SK-N-SH (cell line): Measurements from ENCODE around the gene AMMECR1L. TPM values are rescaled to one million over a fixed set of nuclear protein-coding genes. Genes with fewer than 3 reads are reported as not detected.

Experiments
- CTCF ChIA-PET: fragments of 300-600, 350-600 bp; formaldehyde crosslinking; extraction: SDS; loops from one replicate; lab custom pipeline; 2021; lab: Yijun Ruan, JAX
- POLR2A ChIA-PET: fragments of 350-600 bp; sonication (Branson Sonifier 250); formaldehyde crosslinking; extraction: SDS; loops from one replicate; lab custom pipeline; 2020; ENCODE audit warnings: antibody characterized with exemption, inconsistent platforms; lab: Yijun Ruan, JAX
- DNase-seq: peaks from one replicate; pipeline ENCODE4 v3.0.0; 2012
- H2AFZ ChIP-seq: fragments of 200-600 bp; sonication (generic); 2 replicates; pipeline ENCODE4 v1.8.1; 2016; ENCODE audit warnings: antibody characterized with exemption, mild to moderate bottlenecking, low read depth
- H3F3A ChIP-seq: fragments of 200-600 bp; sonication (generic); replicated peaks from 2 replicates; pipeline ENCODE3; 2016; ENCODE audit warnings: antibody characterized with exemption, mild to moderate bottlenecking; ENCODE audit not compliant: insufficient read depth
- H3K27ac ChIP-seq, 2 experiments: fragments of 200-500 bp in 1 of 2; fragments of 200-600 bp in 1 of 2; sonication (Bioruptor generic) in 1 of 2; sonication (generic), shearing (Covaris generic) in 1 of 2; 2 replicates each; pipeline versions ENCODE4 v1.5.1 to v1.6.1; 2014 to 2016; ENCODE audit warnings: low read depth in 2 of 2, inconsistent platforms in 1 of 2, low read length in 1 of 2, mild to moderate bottlenecking in 1 of 2, mixed read lengths in 1 of 2
- H3K27me3 ChIP-seq: fragments of 200-600 bp; sonication (generic), shearing (Covaris generic); 2 replicates; pipeline ENCODE4 v1.6.1; 2016; ENCODE audit warnings: mixed run types; ENCODE audit not compliant: insufficient read depth
- H3K36me3 ChIP-seq, 2 experiments: fragments of 200-500 bp in 1 of 2; fragments of 200-600 bp in 1 of 2; sonication (Bioruptor generic) in 1 of 2; sonication (generic) in 1 of 2; replicated peaks in 1 of 2; 2 replicates each; pipeline versions ENCODE3 to v1.5.1; 2014 to 2016; ENCODE audit warnings: low read length in 1 of 2, mild to moderate bottlenecking in 1 of 2; ENCODE audit not compliant: insufficient read depth in 2 of 2, control insufficient read depth in 1 of 2
- H3K4me1 ChIP-seq, 2 experiments: fragments of 200-500 bp in 1 of 2; fragments of 200-600 bp in 1 of 2; sonication (Bioruptor generic) in 1 of 2; sonication (generic), shearing (Covaris generic) in 1 of 2; 2 replicates each; pipeline versions ENCODE4 v1.5.1 to v1.6.1; 2014 to 2016; ENCODE audit warnings: low read depth in 1 of 2, low read length in 1 of 2, mixed run types in 1 of 2; ENCODE audit not compliant: insufficient read depth in 2 of 2, control insufficient read depth in 1 of 2
- H3K4me2 ChIP-seq: fragments of 200-600 bp; sonication (generic), shearing (Covaris generic); 2 replicates; pipeline ENCODE4 v1.6.1; 2017; ENCODE audit warnings: mixed run types
- H3K4me3 ChIP-seq, 2 experiments: fragments of 200-500 bp in 1 of 2; fragments of 200-600 bp in 1 of 2; sonication (Bioruptor generic) in 1 of 2; sonication (generic), shearing (Covaris generic) in 1 of 2; 2 replicates each; pipeline versions ENCODE4 v1.5.1 to v1.8.1; 2014 to 2016; ENCODE audit warnings: low read depth in 2 of 2, inconsistent platforms in 1 of 2, low read length in 1 of 2, mild to moderate bottlenecking in 1 of 2, mixed read lengths in 1 of 2, moderate library complexity in 1 of 2
- H3K79me2 ChIP-seq: fragments of 200-600 bp; sonication (generic); 2 replicates; pipeline ENCODE4 v1.8.1; 2017; ENCODE audit warnings: mild to moderate bottlenecking; ENCODE audit not compliant: insufficient read depth
- H3K9ac ChIP-seq: fragments of 200-600 bp; sonication (generic); 2 replicates; pipeline ENCODE4 v1.6.1; 2017; ENCODE audit warnings: mixed run types
- H3K9me2 ChIP-seq: fragments of 200-600 bp; sonication (generic); 2 replicates; pipeline ENCODE4 v1.6.1; 2017; ENCODE audit warnings: mixed run types
- H3K9me3 ChIP-seq: fragments of 200-600 bp; sonication (generic); 2 replicates; pipeline ENCODE4 v1.6.1; 2017; ENCODE audit warnings: mixed run types, mild to moderate bottlenecking, moderate library complexity
- H4K20me1 ChIP-seq: fragments of 200-600 bp; sonication (generic); 2 replicates; pipeline ENCODE4 v1.6.1; 2017; ENCODE audit warnings: mild to moderate bottlenecking, mixed run types; ENCODE audit not compliant: insufficient read depth
- ELF1 ChIP-seq: IDR thresholded peaks from 2 replicates; pipeline ENCODE4 v1.4.0; 2012
- FOSL2 ChIP-seq: IDR thresholded peaks from 2 replicates; pipeline ENCODE4 v1.4.0; 2012; ENCODE audit warnings: low read depth, mild to moderate bottlenecking, moderate library complexity, borderline replicate concordance
- MEF2A ChIP-seq: IDR thresholded peaks from 2 replicates; pipeline ENCODE4 v1.4.0; 2012; ENCODE audit warnings: low read depth, borderline replicate concordance
- NFIC ChIP-seq: IDR thresholded peaks from 2 replicates; pipeline ENCODE4 v1.4.0; 2012; ENCODE audit warnings: borderline replicate concordance
- RAD21 ChIP-seq: IDR thresholded peaks from 2 replicates; pipeline ENCODE4 v1.6.1; 2012; ENCODE audit warnings: mild to moderate bottlenecking, low read length
- RFX5 ChIP-seq: IDR thresholded peaks from 2 replicates; pipeline ENCODE4 v1.6.1; 2012; ENCODE audit warnings: mild to moderate bottlenecking, improper control_type of control experiment, low read length
- RXRA ChIP-seq: IDR thresholded peaks from 2 replicates; pipeline ENCODE4 v1.4.0; 2012; ENCODE audit warnings: low read depth, mild to moderate bottlenecking, borderline replicate concordance
- TAF1 ChIP-seq: IDR thresholded peaks from 2 replicates; pipeline ENCODE4 v1.6.1; 2012; ENCODE audit warnings: low read depth, mild to moderate bottlenecking, low read length, moderate library complexity, borderline replicate concordance
- WGBS: methylation state at CpG from one replicate; pipeline ENCODE4 v1.1.6; 2017; ENCODE audit warnings: low lambda C conversion rate; 5-methylcytosine and 5-hydroxymethylcytosine counted together
- polyA plus RNA-seq, 3 experiments: library from polyadenylated mRNA; depleted of rRNA; stranded (reverse); fragments of >200 nt; gene quantifications; 2 replicates each; pipeline ENCODE4 v1.2.3, GENCODE V29; 2012
- TF ChIP-seq, protein P1 (sequence below): IDR thresholded peaks from 2 replicates; pipeline ENCODE4 v1.4.0; 2012; ENCODE audit warnings: low read depth, borderline replicate concordance
- TF ChIP-seq, protein P2 (sequence below): IDR thresholded peaks from 2 replicates; pipeline ENCODE4 v1.6.1; 2012; ENCODE audit warnings: mild to moderate bottlenecking, low read depth, low read length, moderate library complexity
- TF ChIP-seq, protein P3 (sequence below): IDR thresholded peaks from 2 replicates; pipeline ENCODE4; 2012

AMMECR1L gene
- polyA plus RNA-seq, 1 of the 3 experiments (the other 2 are of a cell fraction) = 11.0 TPM

DNA sequence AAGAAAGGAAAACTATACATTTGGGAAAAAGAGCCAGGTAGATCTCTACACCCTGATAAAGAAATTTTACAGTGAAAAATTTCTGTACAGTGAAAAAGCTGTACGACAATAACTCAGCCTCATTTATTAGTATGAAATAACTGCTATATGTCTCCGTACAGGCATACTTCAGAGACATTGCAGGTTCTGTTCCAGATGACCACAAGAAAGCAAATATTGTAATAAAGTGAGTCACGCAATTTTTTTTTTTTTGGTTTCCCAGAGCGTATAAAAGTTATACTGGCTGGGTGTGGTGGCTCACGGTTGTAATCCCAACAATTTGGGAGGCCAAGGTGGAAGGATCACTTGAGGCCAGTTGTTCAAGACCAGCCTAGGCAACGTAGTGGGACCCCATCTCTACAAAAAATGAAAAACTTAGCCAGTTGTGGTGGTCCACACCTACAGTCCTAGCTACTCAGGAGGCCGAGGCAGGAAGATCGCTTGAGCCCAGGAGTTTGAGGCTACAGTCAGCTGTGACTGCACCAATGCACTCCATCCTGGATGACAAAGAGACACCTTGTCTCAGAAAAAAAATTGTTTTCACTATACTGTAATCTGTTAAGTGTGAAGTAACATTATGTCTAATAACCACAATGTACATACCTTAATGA lies 28.2 kb upstream of the AMMECR1L start:
- no peak for TF ChIP-seq NFIC
- TF ChIP-seq, protein P1, sequence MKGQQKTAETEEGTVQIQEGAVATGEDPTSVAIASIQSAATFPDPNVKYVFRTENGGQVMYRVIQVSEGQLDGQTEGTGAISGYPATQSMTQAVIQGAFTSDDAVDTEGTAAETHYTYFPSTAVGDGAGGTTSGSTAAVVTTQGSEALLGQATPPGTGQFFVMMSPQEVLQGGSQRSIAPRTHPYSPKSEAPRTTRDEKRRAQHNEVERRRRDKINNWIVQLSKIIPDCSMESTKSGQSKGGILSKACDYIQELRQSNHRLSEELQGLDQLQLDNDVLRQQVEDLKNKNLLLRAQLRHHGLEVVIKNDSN = no peak
- no peaks in the 10 kb centered on the region for H3K4me1 ChIP-seq
- no peak overlapping the region for H3K9ac ChIP-seq
- no peaks in the 10 kb centered on the region for H3K79me2 ChIP-seq
- no peak overlapping the region for H3K27ac ChIP-seq
- WGBS = 84% methylated on average over 8 of the region's 8 CpGs
- POLR2A ChIA-PET = no interaction called here
- no peaks in the 10 kb centered on the region for H3K9me3 ChIP-seq
- no peak for DNase-seq
- no peak overlapping the region for H3K4me3 ChIP-seq
- H3K27me3 ChIP-seq = no peaks in the 10 kb centered on the region
- no peaks in the 10 kb centered on the region for H3K36me3 ChIP-seq
- no peaks in the 10 kb centered on the region for H4K20me1 ChIP-seq
- no peaks in the 10 kb centered on the region for H3K9me2 ChIP-seq
- H3F3A ChIP-seq = no peaks in the 10 kb centered on the region
- no peak overlapping the region for H2AFZ ChIP-seq
- CTCF ChIA-PET = no interaction called here
- H3K4me2 ChIP-seq = no peak overlapping the region

DNA sequence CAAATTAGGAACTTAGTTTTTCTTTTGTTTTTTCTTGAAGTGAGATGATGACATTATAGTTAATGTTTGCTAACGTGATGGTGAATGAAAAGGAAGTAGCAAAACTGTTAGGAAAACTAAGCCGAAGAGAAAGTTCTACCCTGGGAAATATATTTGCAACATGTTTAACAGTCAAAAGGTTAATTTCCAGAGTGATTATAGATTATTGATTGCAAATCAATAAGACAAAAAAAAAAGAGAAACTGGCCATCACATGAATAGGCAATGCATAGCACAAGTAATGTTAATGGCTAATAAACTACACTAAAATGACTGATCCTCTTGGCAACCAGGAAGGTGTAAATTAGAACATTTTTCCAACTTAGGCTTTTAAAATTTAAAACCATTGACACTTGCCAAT lies 26.0 kb upstream of the AMMECR1L start:
- H2AFZ ChIP-seq = no peak overlapping the region
- H3K9ac ChIP-seq = no peak overlapping the region
- no peak overlapping the region for H3K27ac ChIP-seq
- H3K9me3 ChIP-seq = no peaks in the 10 kb centered on the region
- H3K79me2 ChIP-seq = no peaks in the 10 kb centered on the region
- no peaks in the 10 kb centered on the region for H3K9me2 ChIP-seq
- H3K4me2 ChIP-seq = no peak overlapping the region
- H3K4me1 ChIP-seq = no peaks in the 10 kb centered on the region
- 75% methylated on average over 2 of the region's 2 CpGs for WGBS
- H3K27me3 ChIP-seq = no peaks in the 10 kb centered on the region
- DNase-seq = no peak
- CTCF ChIA-PET = no interaction called here
- POLR2A ChIA-PET = no interaction called here
- no peak overlapping the region for H3K4me3 ChIP-seq
- TF ChIP-seq, protein P2, sequence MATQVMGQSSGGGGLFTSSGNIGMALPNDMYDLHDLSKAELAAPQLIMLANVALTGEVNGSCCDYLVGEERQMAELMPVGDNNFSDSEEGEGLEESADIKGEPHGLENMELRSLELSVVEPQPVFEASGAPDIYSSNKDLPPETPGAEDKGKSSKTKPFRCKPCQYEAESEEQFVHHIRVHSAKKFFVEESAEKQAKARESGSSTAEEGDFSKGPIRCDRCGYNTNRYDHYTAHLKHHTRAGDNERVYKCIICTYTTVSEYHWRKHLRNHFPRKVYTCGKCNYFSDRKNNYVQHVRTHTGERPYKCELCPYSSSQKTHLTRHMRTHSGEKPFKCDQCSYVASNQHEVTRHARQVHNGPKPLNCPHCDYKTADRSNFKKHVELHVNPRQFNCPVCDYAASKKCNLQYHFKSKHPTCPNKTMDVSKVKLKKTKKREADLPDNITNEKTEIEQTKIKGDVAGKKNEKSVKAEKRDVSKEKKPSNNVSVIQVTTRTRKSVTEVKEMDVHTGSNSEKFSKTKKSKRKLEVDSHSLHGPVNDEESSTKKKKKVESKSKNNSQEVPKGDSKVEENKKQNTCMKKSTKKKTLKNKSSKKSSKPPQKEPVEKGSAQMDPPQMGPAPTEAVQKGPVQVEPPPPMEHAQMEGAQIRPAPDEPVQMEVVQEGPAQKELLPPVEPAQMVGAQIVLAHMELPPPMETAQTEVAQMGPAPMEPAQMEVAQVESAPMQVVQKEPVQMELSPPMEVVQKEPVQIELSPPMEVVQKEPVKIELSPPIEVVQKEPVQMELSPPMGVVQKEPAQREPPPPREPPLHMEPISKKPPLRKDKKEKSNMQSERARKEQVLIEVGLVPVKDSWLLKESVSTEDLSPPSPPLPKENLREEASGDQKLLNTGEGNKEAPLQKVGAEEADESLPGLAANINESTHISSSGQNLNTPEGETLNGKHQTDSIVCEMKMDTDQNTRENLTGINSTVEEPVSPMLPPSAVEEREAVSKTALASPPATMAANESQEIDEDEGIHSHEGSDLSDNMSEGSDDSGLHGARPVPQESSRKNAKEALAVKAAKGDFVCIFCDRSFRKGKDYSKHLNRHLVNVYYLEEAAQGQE = no peak
- no peak for TF ChIP-seq RFX5
- TF ChIP-seq NFIC = no peak
- TF ChIP-seq ELF1 = no peak
- no peaks in the 10 kb centered on the region for H4K20me1 ChIP-seq
- no peaks in the 10 kb centered on the region for H3F3A ChIP-seq
- H3K36me3 ChIP-seq = no peaks in the 10 kb centered on the region

DNA sequence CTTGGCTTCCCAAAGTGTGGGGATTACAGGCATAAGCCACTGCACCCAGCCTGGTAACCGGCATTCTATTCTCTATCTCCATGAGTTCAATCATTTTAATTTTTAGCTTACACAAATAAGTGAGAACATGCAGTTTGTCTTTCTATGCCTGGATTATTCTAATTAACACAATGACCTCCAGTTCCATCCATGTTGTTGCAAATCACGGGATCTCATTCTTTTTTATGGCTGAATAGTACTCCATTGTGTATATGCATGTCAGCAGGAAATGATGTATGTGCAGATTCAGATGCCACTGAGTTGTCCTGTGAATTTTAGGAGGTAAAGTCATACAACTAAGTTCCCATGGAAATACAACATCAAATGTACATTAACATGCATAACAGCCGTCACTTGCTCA lies 24.7 kb upstream of the AMMECR1L start:
- POLR2A ChIA-PET = no interaction called here
- H3K9ac ChIP-seq = no peak overlapping the region
- CTCF ChIA-PET = interaction anchor here (0.7 kb wide), 1 partner anchor 9 kb away, joined by 4 read pairs; no protein-coding TSS in a partner anchor
- H4K20me1 ChIP-seq = no peaks in the 10 kb centered on the region
- H3K9me2 ChIP-seq = no peaks in the 10 kb centered on the region
- H3K36me3 ChIP-seq = no peaks in the 10 kb centered on the region
- no peak overlapping the region for H3K4me2 ChIP-seq
- no peak overlapping the region for H3K27ac ChIP-seq
- H3K4me3 ChIP-seq = no peak overlapping the region
- DNase-seq = no peak
- no peaks in the 10 kb centered on the region for H3K9me3 ChIP-seq
- no peak overlapping the region for H2AFZ ChIP-seq
- no peaks in the 10 kb centered on the region for H3K79me2 ChIP-seq
- WGBS = 85% methylated on average over 3 of the region's 3 CpGs
- no peaks in the 10 kb centered on the region for H3K4me1 ChIP-seq
- H3F3A ChIP-seq = no peaks in the 10 kb centered on the region
- no peaks in the 10 kb centered on the region for H3K27me3 ChIP-seq
- no peak for TF ChIP-seq FOSL2
- TF ChIP-seq, protein P3, sequence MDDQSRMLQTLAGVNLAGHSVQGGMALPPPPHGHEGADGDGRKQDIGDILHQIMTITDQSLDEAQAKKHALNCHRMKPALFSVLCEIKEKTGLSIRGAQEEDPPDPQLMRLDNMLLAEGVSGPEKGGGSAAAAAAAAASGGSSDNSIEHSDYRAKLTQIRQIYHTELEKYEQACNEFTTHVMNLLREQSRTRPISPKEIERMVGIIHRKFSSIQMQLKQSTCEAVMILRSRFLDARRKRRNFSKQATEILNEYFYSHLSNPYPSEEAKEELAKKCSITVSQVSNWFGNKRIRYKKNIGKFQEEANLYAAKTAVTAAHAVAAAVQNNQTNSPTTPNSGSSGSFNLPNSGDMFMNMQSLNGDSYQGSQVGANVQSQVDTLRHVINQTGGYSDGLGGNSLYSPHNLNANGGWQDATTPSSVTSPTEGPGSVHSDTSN = no peak
- TF ChIP-seq TAF1 = no peak
- no peak for TF ChIP-seq RAD21
- TF ChIP-seq MEF2A = no peak
- TF ChIP-seq, protein P2 = no peak
- TF ChIP-seq ELF1 = no peak
- no peak for TF ChIP-seq RXRA
